ENCODE measurements around the gene LRMDA. TPM values are rescaled to one million over a fixed set of nuclear protein-coding genes. Genes with fewer than 3 reads are reported as not detected.

The LRMDA gene
- total and polyA plus RNA-seq, 2 donors (not counting 3 experiments of a cell fraction or from before 2014, with no cell fraction given) = 9.7 to 18.0 TPM

DNA sequence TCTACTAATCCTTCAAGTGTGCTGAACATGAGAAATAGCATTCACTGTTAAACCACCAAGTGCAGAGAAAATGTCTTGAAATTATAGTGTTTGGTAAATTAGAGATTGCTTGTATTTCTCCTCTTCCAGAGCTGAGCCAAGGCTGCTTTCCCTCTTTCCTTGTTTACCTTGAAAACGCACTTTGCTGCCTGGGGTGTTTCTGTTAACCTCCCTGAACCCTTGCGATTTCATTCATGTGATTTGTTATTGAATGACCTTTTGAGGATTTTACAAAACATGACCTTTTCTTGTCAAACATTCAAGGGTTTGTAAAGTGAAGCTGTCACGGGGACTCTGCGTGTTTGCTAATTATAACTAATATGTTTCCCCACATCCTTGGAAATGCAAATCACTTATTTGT is 169.4 kb downstream of the LRMDA start:
- H3K9ac ChIP-seq (replicated peaks; ENCODE audit: extremely low read depth, insufficient read depth, low read length) = no peak overlapping the region

More for the DNA sequence above, 169.4 kb downstream of the LRMDA start:
- H3K9me3 ChIP-seq (replicated peaks; ENCODE audit: control insufficient read depth, insufficient read depth, low read length) = no peaks in the 10 kb centered on the region
- dilution Hi-C loops (cut with MboI; ENCODE audit: extremely low pct_ligation_motif_present, low sequenced_read_pairs) = no loop called here
- BruUV-seq (replicated peaks) = no TSS peak
- ChIA-PET POLR2A (no interaction called here), CTCF (interaction anchor here (1.6 kb wide), 1 partner anchor 10 kb away, joined by 3 read pairs; no protein-coding TSS in a partner anchor)
- intact Hi-C loops (cut with micrococcal nuclease) = no loop called here
- no peak for DNase-seq (ENCODE audit: low read depth, low spot score)
- H3K79me2 ChIP-seq (ENCODE audit: control insufficient read depth, insufficient read depth, low read length) = no peaks in the 10 kb centered on the region
- H3K27me3 ChIP-seq (ENCODE audit: control insufficient read depth in 2 of 2, insufficient read depth in 2 of 2, low read length in 2 of 2) = no peaks in the 10 kb centered on the region
- H3K36me3 ChIP-seq (ENCODE audit: control insufficient read depth in 2 of 2, extremely low read depth in 1 of 2, insufficient read depth in 2 of 2, low read length in 2 of 2) = no peaks in the 10 kb centered on the region
- no peaks in the 10 kb centered on the region for H4K20me1 ChIP-seq (replicated peaks; ENCODE audit: control insufficient read depth, extremely low read depth, insufficient read depth, low read length)
- H3K4me3 ChIP-seq (replicated peaks in 1 of 3; ENCODE audit: insufficient read depth in 1 of 3, low read depth in 1 of 3, low read length in 3 of 3) = no peak overlapping the region
- H3K4me1 ChIP-seq (ENCODE audit: control insufficient read depth, extremely low read depth, insufficient read depth, low read length) = no peaks in the 10 kb centered on the region
- TF ChIP-seq GATA2 (IDR thresholded peaks at IDR 0.05; ENCODE audit: insufficient read depth, insufficient read length, low read depth, low read length) (no peak), FOS (IDR thresholded peaks at IDR 0.05; ENCODE audit: borderline replicate concordance, insufficient read depth, low read length) (no peak), POLR2AphosphoS5 (IDR thresholded peaks at IDR 0.05; ENCODE audit: insufficient read depth, low read depth, low read length) (no peak), JUN (IDR thresholded peaks at IDR 0.05; ENCODE audit: borderline replicate concordance, insufficient read depth, insufficient read length, low read depth) (no peak), MYC (IDR thresholded peaks at IDR 0.05; ENCODE audit: low read depth, low read length) (no peak), POLR2A (IDR thresholded peaks at IDR 0.05; ENCODE audit: low read depth, low read length) (no peak), EZH2 (IDR thresholded peaks at IDR 0.05; ENCODE audit: borderline replicate concordance, low read depth, low read length, severe bottlenecking) (no peak)
- TF ChIP-seq, protein P1, sequence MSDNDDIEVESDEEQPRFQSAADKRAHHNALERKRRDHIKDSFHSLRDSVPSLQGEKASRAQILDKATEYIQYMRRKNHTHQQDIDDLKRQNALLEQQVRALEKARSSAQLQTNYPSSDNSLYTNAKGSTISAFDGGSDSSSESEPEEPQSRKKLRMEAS (IDR thresholded peaks at IDR 0.05; ENCODE audit: insufficient read depth, insufficient read length) = no peak
- TF ChIP-seq, protein P2, sequence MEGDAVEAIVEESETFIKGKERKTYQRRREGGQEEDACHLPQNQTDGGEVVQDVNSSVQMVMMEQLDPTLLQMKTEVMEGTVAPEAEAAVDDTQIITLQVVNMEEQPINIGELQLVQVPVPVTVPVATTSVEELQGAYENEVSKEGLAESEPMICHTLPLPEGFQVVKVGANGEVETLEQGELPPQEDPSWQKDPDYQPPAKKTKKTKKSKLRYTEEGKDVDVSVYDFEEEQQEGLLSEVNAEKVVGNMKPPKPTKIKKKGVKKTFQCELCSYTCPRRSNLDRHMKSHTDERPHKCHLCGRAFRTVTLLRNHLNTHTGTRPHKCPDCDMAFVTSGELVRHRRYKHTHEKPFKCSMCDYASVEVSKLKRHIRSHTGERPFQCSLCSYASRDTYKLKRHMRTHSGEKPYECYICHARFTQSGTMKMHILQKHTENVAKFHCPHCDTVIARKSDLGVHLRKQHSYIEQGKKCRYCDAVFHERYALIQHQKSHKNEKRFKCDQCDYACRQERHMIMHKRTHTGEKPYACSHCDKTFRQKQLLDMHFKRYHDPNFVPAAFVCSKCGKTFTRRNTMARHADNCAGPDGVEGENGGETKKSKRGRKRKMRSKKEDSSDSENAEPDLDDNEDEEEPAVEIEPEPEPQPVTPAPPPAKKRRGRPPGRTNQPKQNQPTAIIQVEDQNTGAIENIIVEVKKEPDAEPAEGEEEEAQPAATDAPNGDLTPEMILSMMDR (IDR thresholded peaks at IDR 0.05; ENCODE audit: extremely low read depth in 1 of 2, insufficient read depth in 1 of 2, low read depth in 1 of 2, low read length in 2 of 2) = no peak
- H3K27ac ChIP-seq (ENCODE audit: insufficient read depth, low read depth, low read length) = no peak overlapping the region
- FAIRE-seq = no peak
- H2AFZ ChIP-seq (ENCODE audit: low read depth, low read length) = no peak overlapping the region
- no peaks in the 10 kb centered on the region for H3K9me1 ChIP-seq (replicated peaks; ENCODE audit: control insufficient read depth, extremely low read depth, insufficient read depth, low read length)
- H3K4me2 ChIP-seq (ENCODE audit: insufficient read depth, low read length) = no peak overlapping the region
